ACHN (cell line): Measurements from ENCODE around the gene SIGLEC8.
A peak's percentile ranks its signal among the peaks of the same experiment; 100 is the strongest.
"Not testable (repeated sequence)": the region's sequence is repeated elsewhere in the genome, so short reads cannot be mapped to it uniquely, and the experiment has no call there.

ENCODE experiments used
- DNase-seq: peaks from one replicate; pipeline ENCODE4 v3.0.0-alpha.2; 2015
- in situ Hi-C: cut with HindIII; loops from 2 replicates; pipeline ENCODE4 v1.10.0; 2017; ENCODE audit warnings: low sequenced_read_pairs, low pct_ligation_motif_present, low pct_unique_long_range_greater_than_20kb

Gene SIGLEC8

DNA sequence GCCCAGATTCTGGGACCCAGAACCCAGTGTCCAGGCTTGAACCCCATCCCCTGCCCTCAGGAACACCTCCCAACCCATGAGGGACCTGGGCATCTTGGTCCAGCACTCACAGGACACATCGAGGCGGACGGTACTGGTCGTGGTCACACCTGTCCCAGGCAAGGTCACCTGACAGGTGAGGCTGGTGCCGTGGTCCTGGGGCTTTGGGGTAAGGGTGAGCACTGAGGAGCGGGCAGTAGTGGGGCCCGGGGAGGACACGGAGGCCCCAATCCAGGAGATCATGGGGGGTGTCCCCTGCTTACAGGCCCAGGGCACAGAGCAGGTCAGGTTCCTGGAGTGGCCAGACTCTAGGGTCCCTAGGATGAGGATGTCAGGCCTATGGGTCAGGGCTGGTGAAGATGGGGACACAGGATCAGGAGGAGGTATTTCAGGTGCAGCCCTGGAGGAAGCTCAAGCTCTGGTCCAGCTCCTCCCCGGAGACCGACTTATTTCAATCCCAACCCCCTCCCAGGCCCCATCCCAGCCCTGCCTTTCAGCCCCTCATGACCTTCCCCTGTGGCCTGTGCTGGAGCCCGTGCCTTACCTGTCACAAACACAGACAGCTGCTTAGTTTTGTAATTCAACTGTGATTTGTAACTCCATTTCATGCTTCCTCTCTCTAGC, 772 bp downstream of the SIGLEC8 start:
- in situ Hi-C loops: no loop called here
- DNase-seq: no peak

DNA sequence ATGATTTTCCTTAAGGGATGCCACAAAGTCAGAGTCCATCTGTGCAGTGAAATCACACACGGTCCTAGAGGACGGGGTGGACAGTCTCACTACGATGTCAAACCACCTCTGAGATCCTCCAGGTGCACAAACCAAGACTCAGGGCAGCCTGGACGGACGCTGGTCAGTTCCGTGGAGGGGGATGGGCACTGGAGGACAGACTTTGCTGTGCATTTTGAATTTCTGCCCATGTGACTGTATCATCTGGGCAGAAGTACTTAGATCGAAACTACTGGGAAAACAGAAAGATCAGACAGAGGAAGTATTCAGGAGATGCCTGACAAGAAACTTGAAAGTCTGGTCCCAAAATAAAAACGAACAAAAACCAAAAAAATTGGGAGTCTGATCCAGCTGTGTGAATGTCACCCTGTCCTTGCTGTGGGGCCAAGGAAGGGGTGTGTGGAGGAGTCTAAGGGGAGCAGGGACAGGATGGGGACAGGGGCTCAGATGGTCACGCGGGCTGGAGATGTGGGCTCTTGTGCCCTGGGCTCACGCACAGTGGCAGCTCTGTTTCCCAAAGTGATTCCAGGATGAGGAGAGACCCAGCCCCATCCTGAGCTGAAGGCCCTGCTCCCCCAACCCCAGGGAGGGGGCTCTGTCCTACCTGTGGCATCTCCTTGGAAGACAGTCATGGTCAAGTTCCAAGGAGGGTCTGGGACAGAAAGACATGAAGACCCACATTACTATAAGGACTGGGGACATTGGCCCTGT, 1.5 kb downstream of the SIGLEC8 start:
- DNase-seq: no peak
- in situ Hi-C loops: no loop called here

GRCh38 chr19:51450730-51451307, 7.4 kb downstream of the SIGLEC8 start:
- in situ Hi-C loops: no loop called here
- DNase-seq: no peak

DNA sequence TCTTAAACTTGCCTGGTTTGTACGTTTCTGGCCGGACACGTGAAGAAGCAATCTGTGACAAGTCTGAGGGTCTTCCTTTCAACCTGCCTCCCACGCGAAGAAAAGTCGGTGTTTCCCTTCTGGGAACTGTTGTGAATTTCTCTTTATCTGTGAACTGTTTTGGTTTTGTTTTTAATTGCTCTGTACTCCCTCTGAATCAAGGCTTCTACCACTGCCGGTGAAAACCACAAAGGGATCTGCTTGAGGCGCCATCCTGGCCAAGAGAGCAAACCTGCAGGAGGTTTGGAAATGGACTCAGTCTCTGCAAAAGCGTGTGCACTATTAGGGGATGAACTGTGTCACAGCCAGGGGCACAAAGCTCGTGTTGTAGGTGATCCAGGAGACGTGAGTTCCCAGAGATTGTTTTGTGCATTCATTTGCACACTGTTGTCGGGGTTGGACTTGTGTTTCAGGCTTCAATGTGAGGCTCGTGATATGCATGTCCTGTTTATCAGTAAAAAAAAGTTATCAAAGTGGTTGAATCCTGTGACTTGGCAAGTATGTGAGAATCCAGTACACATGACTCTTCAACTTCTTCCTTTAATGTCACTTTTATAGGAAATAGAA, 9.7 kb downstream of the SIGLEC8 start:
- no peak for DNase-seq
- in situ Hi-C loops: no loop called here

- in situ Hi-C loops: no loop called here
- no peak for DNase-seq
These were observed 10.2 kb downstream of the SIGLEC8 start for GRCh38 chr19:51448011-51448410.

- in situ Hi-C loops, DNase-seq: not testable (repeated sequence)
These were observed 10.7 kb downstream of the SIGLEC8 start for GRCh38 chr19:51447510-51447909.

GRCh38 chr19:51441410-51442390, 16.6 kb downstream of the SIGLEC8 start:
- DNase-seq: no peak
- in situ Hi-C loops: no loop called here

DNA sequence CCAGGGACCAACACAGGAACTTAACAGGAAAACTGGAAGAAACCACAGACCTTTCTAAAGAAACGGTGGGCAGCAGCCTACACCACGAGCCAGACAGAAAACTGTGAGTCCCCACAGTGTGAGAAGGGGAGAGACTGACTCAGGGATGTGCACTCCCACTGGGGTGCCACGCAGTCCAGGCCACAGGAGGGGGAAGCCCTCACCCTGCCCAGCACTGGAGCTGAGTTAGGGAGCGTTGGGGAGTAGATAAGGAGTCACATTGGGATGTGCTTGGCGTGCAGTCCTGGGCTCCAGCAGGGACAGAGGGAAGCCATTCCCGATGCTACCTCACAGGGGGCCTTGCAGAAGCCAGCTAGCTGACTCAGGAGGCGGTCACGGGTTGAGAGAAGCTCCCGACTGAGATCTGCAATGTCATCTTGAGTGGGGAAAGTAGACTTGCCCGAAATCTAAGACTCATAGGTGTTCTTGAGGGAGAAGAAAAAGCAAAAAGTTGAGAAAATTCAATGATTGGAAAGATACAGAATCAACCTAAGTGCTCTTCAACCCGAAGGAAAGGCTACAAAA, 17.3 kb downstream of the SIGLEC8 start:
- in situ Hi-C loops: no loop called here
- no peak for DNase-seq

GRCh38 chr19:51440052-51440451, 18.2 kb downstream of the SIGLEC8 start:
- no peak for DNase-seq
- in situ Hi-C loops: no loop called here

DNA sequence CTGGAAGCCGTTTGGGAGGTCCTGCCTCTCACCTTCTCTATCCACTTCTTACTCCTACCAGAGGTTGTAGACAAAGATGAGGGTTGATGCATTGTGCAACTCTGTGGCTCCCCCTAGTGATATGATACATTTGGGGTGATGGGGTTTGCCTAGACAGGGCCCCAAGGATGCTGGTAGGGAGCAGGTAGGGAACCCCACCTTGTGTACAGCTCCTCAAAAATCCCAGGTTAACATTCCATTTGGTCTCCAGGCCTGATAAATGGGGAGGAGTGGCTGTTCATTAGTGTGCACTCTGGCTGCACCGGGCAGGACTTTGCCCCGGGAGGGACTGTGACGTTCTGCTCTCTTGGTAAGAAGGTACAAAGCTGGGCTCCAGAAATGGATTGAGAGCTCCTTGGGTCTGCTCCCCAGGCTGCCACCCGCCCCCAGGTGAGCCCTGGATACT, 19.2 kb downstream of the SIGLEC8 start:
- in situ Hi-C loops: no loop called here
- DNase-seq: peak; percentile 5

GRCh38 chr19:51434456-51434855, 23.8 kb downstream of the SIGLEC8 start:
- in situ Hi-C loops: no loop called here
- no peak for DNase-seq

- in situ Hi-C loops: no loop called here
- DNase-seq: no peak
These were observed 25.2 kb downstream of the SIGLEC8 start for GRCh38 chr19:51433043-51433442.

DNA sequence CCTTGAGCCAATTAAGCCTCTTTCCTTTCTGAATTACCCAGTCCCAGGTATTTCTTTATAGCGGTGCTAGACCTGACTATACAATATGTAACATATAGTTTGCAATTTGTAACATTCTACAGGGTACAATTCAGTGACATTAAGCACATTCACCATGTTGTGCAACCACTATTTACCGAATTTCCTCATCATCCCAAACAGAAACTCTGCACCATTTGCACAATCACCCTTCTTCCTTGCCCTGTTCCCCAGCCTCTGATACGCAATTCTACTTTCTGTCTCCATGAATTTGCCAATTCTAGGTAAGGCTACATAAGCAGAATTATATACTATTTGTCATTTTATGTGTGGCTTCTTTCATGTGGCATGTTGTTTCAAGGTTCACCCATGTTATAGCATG, 27.1 kb downstream of the SIGLEC8 start:
- no peak for DNase-seq
- in situ Hi-C loops: no loop called here

- in situ Hi-C loops: no loop called here
- DNase-seq: no peak
These were observed 28.0 kb downstream of the SIGLEC8 start for GRCh38 chr19:51430221-51430620.

DNA sequence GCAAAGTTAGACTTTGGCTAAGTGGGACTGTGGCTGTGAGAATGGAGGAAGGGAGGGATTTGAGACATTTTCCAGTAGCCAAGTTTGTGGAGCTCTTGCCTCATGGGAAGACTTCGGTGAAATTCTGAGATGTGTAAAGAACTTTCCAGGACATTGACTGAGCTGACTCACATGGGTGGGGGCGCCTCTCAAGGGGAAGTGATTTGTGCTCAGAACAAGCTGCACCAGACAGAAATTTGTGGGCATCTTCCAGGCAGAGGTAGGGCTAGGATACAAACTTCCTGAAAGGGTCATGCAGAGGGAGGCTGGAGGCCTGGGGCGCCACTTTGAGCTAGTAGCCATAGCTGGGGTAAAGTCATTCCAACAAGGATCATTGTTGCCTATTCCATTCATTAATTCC, 31.1 kb downstream of the SIGLEC8 start:
- in situ Hi-C loops: no loop called here
- DNase-seq: no peak

DNA sequence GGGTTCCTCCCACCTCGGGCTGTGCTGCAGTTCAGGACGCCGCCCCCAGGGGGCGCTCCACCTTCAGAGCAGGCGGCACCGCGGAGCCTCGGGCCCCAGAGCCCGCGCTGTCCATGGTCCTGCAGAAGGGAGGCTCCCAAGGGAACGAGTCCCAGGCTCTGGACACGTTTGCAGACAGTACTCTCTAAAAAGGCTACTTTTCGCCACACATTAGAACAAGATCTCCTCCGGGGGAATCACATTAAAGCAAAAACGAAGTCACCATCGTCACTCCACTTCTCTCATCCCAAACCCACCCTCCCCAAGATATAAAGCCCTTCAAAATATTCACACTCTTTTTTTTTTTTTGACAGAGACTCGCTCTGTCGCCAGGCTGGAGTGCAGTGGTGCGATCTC, 36.2 kb downstream of the SIGLEC8 start:
- peak; percentile 77 for DNase-seq
- in situ Hi-C loops: no loop called here

DNA sequence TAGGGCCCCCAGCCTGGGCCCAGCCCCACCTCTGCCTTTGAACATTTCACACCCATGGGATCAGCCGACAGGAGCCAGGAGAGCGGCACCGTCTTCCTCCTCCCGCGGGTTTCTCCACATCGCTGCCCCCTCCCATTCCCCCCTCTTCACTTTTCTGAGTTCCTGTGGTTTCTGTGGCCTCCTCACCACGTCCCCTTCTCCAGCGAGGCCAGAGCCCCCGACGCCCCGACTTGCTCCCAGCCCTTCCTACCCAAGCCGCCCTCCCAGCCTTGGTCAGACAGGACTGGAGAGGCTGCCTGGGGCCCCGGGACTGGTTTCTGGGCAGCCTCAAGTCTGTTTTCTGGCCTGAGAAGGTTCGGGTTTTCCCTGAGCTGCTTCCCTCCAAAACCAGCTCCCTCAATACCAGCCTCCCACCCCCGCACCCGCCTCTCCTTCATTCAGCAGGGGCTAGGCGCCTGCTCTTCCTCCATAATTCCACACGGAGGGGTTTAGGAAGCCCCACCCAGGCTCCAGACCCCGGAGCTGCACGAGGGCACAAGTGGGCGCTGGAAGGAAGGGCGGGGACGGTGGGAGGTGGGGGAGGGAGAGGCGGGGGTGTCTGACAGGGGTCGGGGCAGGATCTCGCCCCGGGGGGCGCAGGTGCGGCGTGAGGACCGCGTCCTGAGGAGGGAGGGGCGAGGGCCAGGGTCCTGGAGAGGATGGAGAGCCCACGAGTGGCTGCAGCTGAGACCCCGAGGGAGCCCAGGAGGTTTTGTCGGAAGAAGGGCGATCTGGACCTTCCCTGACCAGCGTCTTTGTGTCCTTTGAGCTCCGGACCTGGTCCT, 36.8 kb downstream of the SIGLEC8 start:
- in situ Hi-C loops: no loop called here
- DNase-seq: no peak
